B cell (primary cell): ENCODE results near the gene NMNAT3.

Experiments
- EZH2 ChIP-seq: IDR thresholded peaks from 2 replicates; pipeline ENCODE4 v1.6.1; 2012; ENCODE audit warnings: borderline replicate concordance, low read depth, mild to moderate bottlenecking, moderate library complexity, low read length; ENCODE audit not compliant: insufficient read depth, poor library complexity, severe bottlenecking
- TF ChIP-seq, protein P1 (sequence below): fragments of 200-600 bp; IDR thresholded peaks from one replicate; pipeline ENCODE4 v1.8.0; 2022; ENCODE audit warnings: antibody characterized with exemption, mild to moderate bottlenecking

DNA sequence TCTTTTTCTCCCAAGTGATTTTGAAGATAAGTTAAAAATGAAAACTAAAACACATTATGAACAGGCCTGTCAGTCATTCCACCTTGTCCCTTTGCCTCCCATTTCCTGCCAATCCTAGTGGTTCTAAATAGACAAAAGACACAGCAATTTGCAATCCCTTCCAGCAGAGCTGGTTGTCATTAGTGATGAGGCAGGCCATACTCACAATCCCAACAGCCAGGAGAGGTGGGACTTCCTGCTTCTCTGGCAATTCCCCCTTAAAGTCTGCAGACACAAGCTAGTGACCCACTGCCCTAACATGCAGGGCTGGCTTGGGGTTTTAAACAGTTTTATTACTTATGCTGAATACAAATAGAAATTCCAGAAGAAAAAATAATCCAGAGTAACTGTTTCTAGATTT lies 99.9 kb downstream of the NMNAT3 start:
- TF ChIP-seq, protein P1, sequence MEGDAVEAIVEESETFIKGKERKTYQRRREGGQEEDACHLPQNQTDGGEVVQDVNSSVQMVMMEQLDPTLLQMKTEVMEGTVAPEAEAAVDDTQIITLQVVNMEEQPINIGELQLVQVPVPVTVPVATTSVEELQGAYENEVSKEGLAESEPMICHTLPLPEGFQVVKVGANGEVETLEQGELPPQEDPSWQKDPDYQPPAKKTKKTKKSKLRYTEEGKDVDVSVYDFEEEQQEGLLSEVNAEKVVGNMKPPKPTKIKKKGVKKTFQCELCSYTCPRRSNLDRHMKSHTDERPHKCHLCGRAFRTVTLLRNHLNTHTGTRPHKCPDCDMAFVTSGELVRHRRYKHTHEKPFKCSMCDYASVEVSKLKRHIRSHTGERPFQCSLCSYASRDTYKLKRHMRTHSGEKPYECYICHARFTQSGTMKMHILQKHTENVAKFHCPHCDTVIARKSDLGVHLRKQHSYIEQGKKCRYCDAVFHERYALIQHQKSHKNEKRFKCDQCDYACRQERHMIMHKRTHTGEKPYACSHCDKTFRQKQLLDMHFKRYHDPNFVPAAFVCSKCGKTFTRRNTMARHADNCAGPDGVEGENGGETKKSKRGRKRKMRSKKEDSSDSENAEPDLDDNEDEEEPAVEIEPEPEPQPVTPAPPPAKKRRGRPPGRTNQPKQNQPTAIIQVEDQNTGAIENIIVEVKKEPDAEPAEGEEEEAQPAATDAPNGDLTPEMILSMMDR: no peak
- no peak for TF ChIP-seq EZH2
